ENCODE results near the gene MYRF. TPM values are rescaled to one million over a fixed set of nuclear protein-coding genes. Genes with fewer than 3 reads are reported as not detected.

Gene MYRF
- total RNA-seq, 4 donors from 2014 or later = 6.4 to 106 (median 12.7) TPM

- Histone ChIP-seq H3K27me3 (no peaks in the 10 kb centered on the region), H3K9me3 (no peaks in the 10 kb centered on the region), H3K4me1 (peaks cover 11 to 16% of the 10 kb centered on the region in 2 donors), H3K4me3 (peak overlapping the region; percentile 52 to 67), H3K27ac (peak overlapping the region; percentile 83 to 87), H3K36me3 (no peaks in the 10 kb centered on the region)
- no peak for TF ChIP-seq POLR2A (IDR thresholded peaks at IDR 0.05)
- TF ChIP-seq, protein P1, sequence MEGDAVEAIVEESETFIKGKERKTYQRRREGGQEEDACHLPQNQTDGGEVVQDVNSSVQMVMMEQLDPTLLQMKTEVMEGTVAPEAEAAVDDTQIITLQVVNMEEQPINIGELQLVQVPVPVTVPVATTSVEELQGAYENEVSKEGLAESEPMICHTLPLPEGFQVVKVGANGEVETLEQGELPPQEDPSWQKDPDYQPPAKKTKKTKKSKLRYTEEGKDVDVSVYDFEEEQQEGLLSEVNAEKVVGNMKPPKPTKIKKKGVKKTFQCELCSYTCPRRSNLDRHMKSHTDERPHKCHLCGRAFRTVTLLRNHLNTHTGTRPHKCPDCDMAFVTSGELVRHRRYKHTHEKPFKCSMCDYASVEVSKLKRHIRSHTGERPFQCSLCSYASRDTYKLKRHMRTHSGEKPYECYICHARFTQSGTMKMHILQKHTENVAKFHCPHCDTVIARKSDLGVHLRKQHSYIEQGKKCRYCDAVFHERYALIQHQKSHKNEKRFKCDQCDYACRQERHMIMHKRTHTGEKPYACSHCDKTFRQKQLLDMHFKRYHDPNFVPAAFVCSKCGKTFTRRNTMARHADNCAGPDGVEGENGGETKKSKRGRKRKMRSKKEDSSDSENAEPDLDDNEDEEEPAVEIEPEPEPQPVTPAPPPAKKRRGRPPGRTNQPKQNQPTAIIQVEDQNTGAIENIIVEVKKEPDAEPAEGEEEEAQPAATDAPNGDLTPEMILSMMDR (IDR thresholded peaks at IDR 0.05) = no peak
- intact Hi-C loops (cut with DNase I; ENCODE audit: low total_unique reads) = no loop called here
- no peak for DNase-seq
Observed at GRCh38 chr11:61828379-61828628, 75.9 kb downstream of the MYRF start.

DNA sequence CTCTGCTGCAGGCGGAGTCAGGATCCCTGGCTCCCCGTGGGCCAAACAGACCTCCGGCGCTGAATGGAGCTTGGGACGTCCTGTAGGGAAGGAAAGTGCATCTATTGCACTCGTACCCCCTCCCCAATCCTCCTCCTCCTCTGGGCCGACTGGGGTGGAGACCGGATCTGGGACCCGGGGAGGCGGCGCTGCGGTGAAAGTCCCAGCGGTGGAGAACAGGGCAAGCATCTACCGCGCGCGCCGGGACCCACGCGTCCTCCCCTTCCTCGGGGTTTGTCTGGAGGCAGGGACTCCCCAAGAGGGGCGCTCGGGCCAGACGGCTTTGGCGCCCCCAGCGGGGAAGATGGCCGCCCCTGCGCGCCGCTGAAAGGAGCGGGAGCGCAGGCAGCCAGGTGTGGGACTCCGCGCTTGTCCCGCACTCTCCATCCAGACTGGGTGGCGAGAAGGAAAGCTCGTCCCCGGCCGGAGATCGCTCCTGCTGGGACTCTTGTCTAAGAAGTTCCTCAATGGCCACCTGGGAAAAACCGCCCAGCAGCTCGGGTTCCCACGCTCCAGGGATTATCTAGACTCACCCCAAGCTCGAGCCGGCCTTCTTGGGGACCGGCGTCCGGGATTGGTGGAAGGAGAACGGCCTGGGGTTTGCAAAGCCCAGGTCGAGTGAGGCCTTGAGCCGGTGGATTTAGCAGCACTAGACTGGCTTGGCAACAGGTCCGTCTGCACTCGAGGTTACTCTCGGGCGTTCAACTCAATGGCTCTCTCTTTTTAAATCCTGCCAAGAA is 76.4 kb downstream of the MYRF start:
- TF ChIP-seq, protein P1 (IDR thresholded peaks at IDR 0.05) = peak; percentile 30 to 63 (median 37)
- no peak for TF ChIP-seq POLR2A (IDR thresholded peaks at IDR 0.05)
- peak; percentile 57 to 64 for DNase-seq
- peak overlapping the region; percentile 83 to 87 for H3K27ac ChIP-seq
- peaks cover 11 to 16% of the 10 kb centered on the region in 2 donors for H3K4me1 ChIP-seq
- no peaks in the 10 kb centered on the region for H3K36me3 ChIP-seq
- no peaks in the 10 kb centered on the region for H3K9me3 ChIP-seq
- H3K4me3 ChIP-seq = peak overlapping the region; percentile 52 to 67
- intact Hi-C loops (cut with DNase I; ENCODE audit: low total_unique reads) = no loop called here
- no peaks in the 10 kb centered on the region for H3K27me3 ChIP-seq

DNA sequence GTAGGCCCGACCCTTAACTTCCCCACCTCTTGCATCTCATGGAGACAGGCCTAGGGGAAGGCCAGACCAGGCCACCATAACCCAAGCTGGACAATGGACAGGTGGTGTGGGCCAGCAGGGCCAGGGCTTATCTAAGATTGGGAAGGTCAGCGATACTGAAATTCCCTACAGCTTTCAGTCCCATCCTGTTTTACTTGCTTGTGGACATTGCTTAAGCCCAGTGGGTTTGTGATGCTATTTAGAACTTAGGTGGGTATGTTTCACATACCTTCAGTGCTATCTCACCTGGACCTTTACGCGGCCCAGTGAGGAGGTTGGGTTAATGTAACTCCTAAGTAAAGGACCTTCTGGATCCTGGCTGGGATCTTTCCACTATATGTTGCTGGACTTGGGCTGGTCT is 77.4 kb downstream of the MYRF start:
- intact Hi-C loops (cut with DNase I; ENCODE audit: low total_unique reads) = no loop called here
- peak overlapping the region; percentile 83 to 87 for H3K27ac ChIP-seq
- H3K4me1 ChIP-seq = peaks cover 11 to 22% of the 10 kb centered on the region in 2 donors
- no peaks in the 10 kb centered on the region for H3K36me3 ChIP-seq
- no peak for DNase-seq
- no peaks in the 10 kb centered on the region for H3K27me3 ChIP-seq
- no peaks in the 10 kb centered on the region for H3K9me3 ChIP-seq
- H3K4me3 ChIP-seq = peak overlapping the region in 1 of 2 donors; percentile 67
- TF ChIP-seq POLR2A (IDR thresholded peaks at IDR 0.05) = no peak
- TF ChIP-seq, protein P1 (IDR thresholded peaks at IDR 0.05) = no peak

DNA sequence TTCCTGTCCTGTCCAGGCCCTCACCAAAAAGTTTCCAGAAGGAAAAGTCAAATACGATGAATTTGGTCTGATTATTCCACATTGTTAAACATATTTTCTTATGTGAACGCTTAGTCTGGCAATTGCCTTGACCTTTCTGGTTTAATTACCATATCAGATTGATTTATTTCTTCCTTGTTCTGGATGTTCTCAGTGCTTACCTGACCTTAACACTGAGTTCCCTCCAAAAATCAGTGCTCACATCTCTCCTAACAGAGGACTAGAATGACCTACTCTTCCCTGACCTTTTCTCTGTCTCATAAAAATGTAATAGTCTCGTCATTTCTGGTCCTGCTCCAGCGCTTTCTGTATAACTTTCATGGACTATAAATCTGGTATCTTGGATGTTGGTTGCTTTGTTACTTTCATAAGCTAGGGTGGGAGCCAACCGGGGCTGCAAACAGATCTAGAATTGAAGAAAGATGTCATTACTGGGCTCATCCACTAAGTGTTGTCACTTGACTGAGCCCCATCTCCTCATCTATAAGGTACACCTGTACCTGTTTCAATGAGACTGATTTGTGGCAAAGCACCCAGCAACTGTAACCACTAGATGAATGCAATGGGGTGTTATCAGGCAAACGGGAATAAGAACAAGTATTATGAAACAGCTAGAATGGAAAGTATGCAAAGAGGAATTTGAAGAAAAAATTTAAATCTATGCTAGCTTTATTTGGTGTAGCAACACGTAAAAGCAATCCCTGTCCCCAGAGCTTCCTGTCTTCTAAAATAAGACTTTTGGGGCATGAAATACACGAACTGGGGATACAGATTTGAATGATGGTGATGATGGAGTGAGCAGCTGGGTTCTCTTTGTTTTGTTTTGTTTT is 78.0 kb downstream of the MYRF start:
- Histone ChIP-seq H3K27me3 (no peaks in the 10 kb centered on the region), H3K36me3 (no peaks in the 10 kb centered on the region), H3K4me3 (no peak overlapping the region), H3K4me1 (peaks cover 11 to 22% of the 10 kb centered on the region in 2 donors), H3K9me3 (no peaks in the 10 kb centered on the region), H3K27ac (peak overlapping the region; percentile 83 to 87)
- TF ChIP-seq, protein P1 (IDR thresholded peaks at IDR 0.05) = no peak
- TF ChIP-seq POLR2A (IDR thresholded peaks at IDR 0.05) = no peak
- peak; percentile 66 to 86 for DNase-seq
- intact Hi-C loops (cut with DNase I; ENCODE audit: low total_unique reads) = no loop called here

GRCh38 chr11:61832207-61832606 is 79.8 kb downstream of the MYRF start:
- no peaks in the 10 kb centered on the region for H3K27me3 ChIP-seq
- no peak overlapping the region for H3K4me3 ChIP-seq
- no peaks in the 10 kb centered on the region for H3K9me3 ChIP-seq
- intact Hi-C loops (cut with DNase I; ENCODE audit: low total_unique reads) = no loop called here
- peak overlapping the region; percentile 83 to 87 for H3K27ac ChIP-seq
- TF ChIP-seq POLR2A (IDR thresholded peaks at IDR 0.05) = no peak
- no peak for DNase-seq
- H3K4me1 ChIP-seq = peaks cover 11 to 22% of the 10 kb centered on the region in 2 donors
- H3K36me3 ChIP-seq = no peaks in the 10 kb centered on the region
